Heart right ventricle (tissue), 16 donors: ENCODE results near the gene DENND5A. TPM values are rescaled to one million over a fixed set of nuclear protein-coding genes. Genes with fewer than 3 reads are reported as not detected.

Experiments
- ATAC-seq, 8 donors: fragments of 200-7000 bp; cut with Tn5 transposase; one replicate each; pipeline ENCODE4 v1.9.1; 2020; ENCODE audit warnings: mild to moderate bottlenecking in 8 of 8, moderate library complexity in 8 of 8, moderate number of reproducible peaks in 1 of 8
- DNase-seq, 2 donors: peaks; one replicate each; pipeline ENCODE4 v3.0.0-alpha.2; 2020
- H3K27ac ChIP-seq, 10 donors: fragments of 200-600 bp; sonication (generic) in 2 of 10; one replicate each; pipeline versions ENCODE4 v1.5.0 to v1.8.0; 2020 to 2022; ENCODE audit warnings: mild to moderate bottlenecking in 3 of 10
- H3K27me3 ChIP-seq, 7 donors: fragments of 200-600 bp; one replicate each; pipeline ENCODE4 v1.8.0; 2021 to 2022; ENCODE audit warnings: mild to moderate bottlenecking in 2 of 7
- H3K36me3 ChIP-seq, 9 donors: fragments of 200-600 bp; sonication (generic) in 1 of 9; one replicate each; pipeline versions ENCODE4 v1.5.0 to v1.8.0; 2020 to 2022; ENCODE audit warnings: mild to moderate bottlenecking in 2 of 9
- H3K4me1 ChIP-seq, 9 donors: fragments of 200-600 bp; sonication (generic) in 1 of 9; one replicate each; pipeline versions ENCODE4 v1.5.0 to v1.8.0; 2020 to 2022; ENCODE audit warnings: mild to moderate bottlenecking in 4 of 9
- H3K4me3 ChIP-seq, 10 donors: fragments of 200-600 bp; sonication (generic) in 2 of 10; one replicate each; pipeline versions ENCODE4 v1.5.0 to v1.8.0; 2020 to 2022; ENCODE audit warnings: mild to moderate bottlenecking in 7 of 10, moderate library complexity in 2 of 10
- H3K9me3 ChIP-seq, 11 donors: fragments of 200-600 bp in 10 of 11; sonication (generic) in 2 of 11; one replicate each; pipeline versions ENCODE4 v1.5.0 to v1.8.0; 2013 to 2022; ENCODE audit warnings: mild to moderate bottlenecking in 2 of 11, control low read depth in 1 of 11, moderate library complexity in 1 of 11
- CTCF ChIP-seq, 9 donors: fragments of 200-600 bp; sonication (generic) in 2 of 9; IDR thresholded peaks; one replicate each; pipeline versions ENCODE4 v1.5.0 to v1.8.0; 2021 to 2022; ENCODE audit warnings: antibody characterized with exemption in 9 of 9, mild to moderate bottlenecking in 5 of 9, moderate library complexity in 1 of 9
- WGBS, 2 donors: extraction: QIAGEN DNeasy Blood & Tissue Kit; methylation state at CpG; one replicate each; pipeline ENCODE4 v1.1.7; 2013; ENCODE audit warnings: inconsistent platforms in 1 of 2; 5-methylcytosine and 5-hydroxymethylcytosine counted together
- intact Hi-C, 10 donors: fragments of 100-400 bp; cut with DNase I; formaldehyde crosslinking; loops; one replicate each; pipeline versions ENCODE4 v1.11.1 to v1.14.2; 2022
- microRNA-seq, 2 donors: library from miRNA; unstranded; fragments of <30 nt; microRNA quantifications; one replicate each; pipeline ENCODE4 v1.2.0, GENCODE V29; 2021
- polyA plus RNA-seq, 2 donors: library from polyadenylated mRNA; stranded (reverse); fragments of 200-250 nt; gene quantifications; one replicate each; pipeline ENCODE4 v1.2.3, GENCODE V29; 2013
- total RNA-seq, 10 donors: library from RNA; stranded (reverse); fragmentation: NEBNext Ultra II Directional in 3 of 10; extraction: Animal tissue kit (Norgen Biotek cat#: 25700) in 3 of 10; gene quantifications; one replicate each; pipeline versions ENCODE4 v1.2.1 to v1.2.4, GENCODE V29; 2021 to 2023
- donor health status: Arrhythmogenic right ventricular cardiomyopathy.
- donor health status: ischemic (EF 13 %, LVEDD 7.1; RV severe dilation, severe dysfunction).
- donor health status: healthy with polysubstance abuse.
- donor health status: DM: no; HTN: yes; CAD: no.
- donor health status: DM: no; HTN: no; CAD: no.
- donor health status: ischemic (EF 25% LVEDD 6.9; RV normal size, moderate dysfunction).
- donor health status: ischemic (EF 25% LVEDD 5.7; RV mildly dilated, moderate dysfunction).
- donor health status: healthy.
- donor health status: DM: yes; HTN: yes; CAD: no.
- donor health status: Ischemic cardiomyopathy.
- donor health status: ischemic (EF 35%, LVEDD 5.7; RV mildly dilated, moderate dysfunction).
- donor health status: nonischemic (EF 11% LVEDD 7.7; RV severe dilation, severe dysfunction).
- donor health status: DM: yes; HTN: yes; CAD: no.
- donor health status: PGD.
- donor health status: ischemic (EF 29% LVEDD 5.4; RV normal size, mild dysfunction).
- donor health status: nonischemic (EF 23%, LVEDD 6.1; RV moderate dilation, normal function).

Gene DENND5A
- total and polyA plus RNA-seq, 12 donors = 48.9 to 178 (median 114) TPM

DNA sequence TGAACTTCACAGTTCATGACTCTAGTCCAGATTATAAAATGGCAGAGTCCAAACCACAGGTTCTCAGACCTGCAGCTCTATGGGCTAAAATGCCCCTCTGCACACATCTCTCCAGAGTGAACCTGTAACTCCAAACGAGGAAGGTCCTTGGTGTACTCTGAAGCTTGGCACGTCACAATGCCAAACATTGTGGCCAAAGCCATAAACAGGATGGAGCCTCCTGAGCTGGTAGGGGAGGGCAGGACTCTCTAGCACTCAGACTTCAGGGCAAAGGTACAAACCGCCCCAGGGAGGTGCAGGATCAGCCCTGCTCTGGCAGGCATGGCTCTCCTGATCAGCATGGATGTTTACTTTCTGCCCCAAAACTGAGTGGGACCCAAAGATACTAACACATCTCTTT is 176.1 kb downstream of the DENND5A start:
- TF ChIP-seq CTCF (IDR thresholded peaks at IDR 0.05) = no peak
- ATAC-seq (no peak), DNase-seq (no peak)
- no peaks in the 10 kb centered on the region for H3K9me3 ChIP-seq
- H3K27ac ChIP-seq = no peak overlapping the region
- WGBS, 2 donors = 74 to 85% methylated on average over 3 of the region's 3 CpGs
- peaks cover 0 to 6% (median 3%) of the 10 kb centered on the region in 9 donors for H3K4me1 ChIP-seq
- H3K27me3 ChIP-seq = peaks cover 0 to 47% (median 15%) of the 10 kb centered on the region in 7 donors
- intact Hi-C loops = no loop called here
- H3K4me3 ChIP-seq = no peak overlapping the region
- no peaks in the 10 kb centered on the region for H3K36me3 ChIP-seq

Small RNA genes within 50 kb of the gene (microRNA-seq; reads per million reads assigned to microRNA genes)
- gene MIR5691 = 0 reads per million in 2 donors

Other genes starting within 250 kb of the DENND5A start
- gene SCUBE2, start 173.8 kb downstream of the DENND5A start, total RNA-seq = 1 to 10 TPM in 9 of 10 donors, under 1 TPM in 1; 0.98 to 4.1 (median 2.0) TPM
- under 1 TPM; 0.22 to 0.70 TPM for gene SCUBE2, start 173.8 kb downstream of the DENND5A start, polyA plus RNA-seq
- gene TMEM41B, start 49.2 kb upstream of the DENND5A start, total RNA-seq = 10 to 100 TPM; 17.2 to 25.1 (median 20.8) TPM
- gene TMEM41B, start 49.2 kb upstream of the DENND5A start, polyA plus RNA-seq = 10 to 100 TPM; 11.6 to 19.6 TPM
- 100 to 1,000 TPM; 129 to 169 (median 146) TPM for gene IPO7, start 119.3 kb upstream of the DENND5A start, total RNA-seq
- 10 to 100 TPM; 24.1 to 56.3 TPM for gene IPO7, start 119.3 kb upstream of the DENND5A start, polyA plus RNA-seq
- gene ZNF143, start 195.7 kb upstream of the DENND5A start, total RNA-seq = 10 to 100 TPM; 11.7 to 28.8 (median 17.6) TPM
- gene ZNF143, start 195.7 kb upstream of the DENND5A start, polyA plus RNA-seq = 10 to 100 TPM in 1 of 2 donors, 1 to 10 TPM in 1; 6.1 to 19.4 TPM